ENCODE measurements around the gene RAB6B. TPM values are rescaled to one million over a fixed set of nuclear protein-coding genes. Genes with fewer than 3 reads are reported as not detected.

Gene RAB6B
- total RNA-seq, 2 experiments from 2014 or later = 0.23 to 0.51 TPM

GRCh38 chr3:133845127-133845526 is 50.6 kb downstream of the RAB6B start:
- ATAC-seq (no peak), DNase-seq (no peak)
- intact Hi-C loops (cut with DNase I, micrococcal nuclease) = no loop called here
- CTCF ChIA-PET = no interaction called here
- Mint-ChIP-seq H3K4me3 (no peak overlapping the region), H3K27ac (no peak overlapping the region), H3K36me3 (ENCODE audit: low read depth) (no peaks in the 10 kb centered on the region), H3K4me1 (no peaks in the 10 kb centered on the region), H3K9me3 (ENCODE audit: low read depth) (no peaks in the 10 kb centered on the region), H3K27me3 (no peaks in the 10 kb centered on the region)
- POLR2A ChIA-PET = no interaction called here

GRCh38 chr3:133843634-133844033 is 52.0 kb downstream of the RAB6B start:
- CTCF ChIA-PET = no interaction called here
- no peaks in the 10 kb centered on the region for H3K36me3 Mint-ChIP-seq (ENCODE audit: low read depth)

GRCh38 chr3:133842158-133842557 is 53.5 kb downstream of the RAB6B start:
- Mint-ChIP-seq H3K9me3 (ENCODE audit: low read depth) (no peaks in the 10 kb centered on the region), H3K36me3 (ENCODE audit: low read depth) (no peaks in the 10 kb centered on the region), H3K27ac (no peak overlapping the region), H3K4me1 (no peaks in the 10 kb centered on the region), H3K27me3 (no peaks in the 10 kb centered on the region), H3K4me3 (no peak overlapping the region)
- ChIA-PET CTCF (no interaction called here), POLR2A (no interaction called here)
- no peak for DNase-seq
- intact Hi-C loops (cut with DNase I, micrococcal nuclease) = no loop called here
- no peak for ATAC-seq

More at GRCh38 chr3:133843634-133844033, 52.0 kb downstream of the RAB6B start:
- Mint-ChIP-seq H3K4me3 (no peak overlapping the region), H3K27me3 (no peaks in the 10 kb centered on the region), H3K9me3 (ENCODE audit: low read depth) (no peaks in the 10 kb centered on the region), H3K27ac (no peak overlapping the region), H3K4me1 (no peaks in the 10 kb centered on the region)
- ATAC-seq = no peak
- POLR2A ChIA-PET = no interaction called here
- no peak for DNase-seq
- intact Hi-C loops (cut with DNase I, micrococcal nuclease) = no loop called here

GRCh38 chr3:133841196-133841595 is 54.5 kb downstream of the RAB6B start:
- DNase-seq = no peak
- no peaks in the 10 kb centered on the region for H3K4me1 Mint-ChIP-seq
- no peak for ATAC-seq
- ChIA-PET POLR2A (no interaction called here), CTCF (no interaction called here)
- H3K9me3 Mint-ChIP-seq (ENCODE audit: low read depth) = no peaks in the 10 kb centered on the region
- no peak overlapping the region for H3K27ac Mint-ChIP-seq
- no peaks in the 10 kb centered on the region for H3K36me3 Mint-ChIP-seq (ENCODE audit: low read depth)
- H3K27me3 Mint-ChIP-seq = no peaks in the 10 kb centered on the region
- H3K4me3 Mint-ChIP-seq = no peak overlapping the region
- intact Hi-C loops (cut with DNase I, micrococcal nuclease) = no loop called here

GRCh38 chr3:133840767-133841166 is 54.9 kb downstream of the RAB6B start:
- Mint-ChIP-seq H3K9me3 (ENCODE audit: low read depth) (no peaks in the 10 kb centered on the region), H3K4me1 (no peaks in the 10 kb centered on the region), H3K36me3 (ENCODE audit: low read depth) (no peaks in the 10 kb centered on the region), H3K4me3 (no peak overlapping the region), H3K27me3 (no peaks in the 10 kb centered on the region), H3K27ac (no peak overlapping the region)
- no peak for ATAC-seq
- DNase-seq = no peak
- intact Hi-C loops (cut with DNase I, micrococcal nuclease) = no loop called here
- POLR2A ChIA-PET = no interaction called here
- CTCF ChIA-PET = interaction anchor here (0.8 kb wide), 1 partner anchor 23 kb away, joined by 3 read pairs; no protein-coding TSS in a partner anchor

GRCh38 chr3:133840055-133840737 is 55.5 kb downstream of the RAB6B start:
- ChIA-PET CTCF (interaction anchor here (0.8 kb wide), 1 partner anchor 23 kb away, joined by 3 read pairs; no protein-coding TSS in a partner anchor), POLR2A (interaction anchor here (0.6 kb wide), 1 partner anchor 17 kb away, joined by 3 read pairs; no protein-coding TSS in a partner anchor)
- Mint-ChIP-seq H3K4me3 (no peak overlapping the region), H3K27ac (no peak overlapping the region), H3K4me1 (no peaks in the 10 kb centered on the region), H3K36me3 (ENCODE audit: low read depth) (no peaks in the 10 kb centered on the region), H3K9me3 (ENCODE audit: low read depth) (no peaks in the 10 kb centered on the region), H3K27me3 (no peaks in the 10 kb centered on the region)
- no peak for ATAC-seq
- intact Hi-C loops (cut with DNase I, micrococcal nuclease) = no loop called here
- DNase-seq = no peak

- ChIA-PET CTCF (no interaction called here), POLR2A (interaction anchor here (0.6 kb wide), 1 partner anchor 18 kb away, joined by 3 read pairs; no protein-coding TSS in a partner anchor)
- Mint-ChIP-seq H3K36me3 (ENCODE audit: low read depth) (no peaks in the 10 kb centered on the region), H3K27ac (no peak overlapping the region), H3K27me3 (no peaks in the 10 kb centered on the region), H3K9me3 (ENCODE audit: low read depth) (no peaks in the 10 kb centered on the region), H3K4me3 (no peak overlapping the region), H3K4me1 (no peaks in the 10 kb centered on the region)
- intact Hi-C loops (cut with DNase I, micrococcal nuclease) = no loop called here
- DNase-seq (no peak), ATAC-seq (no peak)
Observed at GRCh38 chr3:133838916-133839800, 56.5 kb downstream of the RAB6B start.

- Mint-ChIP-seq H3K36me3 (ENCODE audit: low read depth) (no peaks in the 10 kb centered on the region), H3K9me3 (ENCODE audit: low read depth) (no peaks in the 10 kb centered on the region), H3K27me3 (no peaks in the 10 kb centered on the region), H3K4me1 (no peaks in the 10 kb centered on the region), H3K4me3 (no peak overlapping the region), H3K27ac (no peak overlapping the region)
- DNase-seq (no peak), ATAC-seq (no peak)
- ChIA-PET POLR2A (no interaction called here), CTCF (no interaction called here)
- intact Hi-C loops (cut with DNase I, micrococcal nuclease) = no loop called here
Observed at GRCh38 chr3:133838296-133838789, 57.3 kb downstream of the RAB6B start.

- CTCF ChIA-PET = no interaction called here
Observed at GRCh38 chr3:133837487-133838295, 58.0 kb downstream of the RAB6B start.

GRCh38 chr3:133836497-133837158 is 59.1 kb downstream of the RAB6B start:
- CTCF ChIA-PET = no interaction called here
- H3K4me1 Mint-ChIP-seq = no peaks in the 10 kb centered on the region
- intact Hi-C loops (cut with DNase I, micrococcal nuclease) = no loop called here
- no peak for DNase-seq
- no peak overlapping the region for H3K27ac Mint-ChIP-seq
- H3K9me3 Mint-ChIP-seq (ENCODE audit: low read depth) = no peaks in the 10 kb centered on the region
- POLR2A ChIA-PET = no interaction called here
- H3K36me3 Mint-ChIP-seq (ENCODE audit: low read depth) = no peaks in the 10 kb centered on the region
- H3K4me3 Mint-ChIP-seq = no peak overlapping the region
- no peaks in the 10 kb centered on the region for H3K27me3 Mint-ChIP-seq
- no peak for ATAC-seq

More at GRCh38 chr3:133837487-133838295, 58.0 kb downstream of the RAB6B start:
- Mint-ChIP-seq H3K9me3 (ENCODE audit: low read depth) (no peaks in the 10 kb centered on the region), H3K4me3 (no peak overlapping the region), H3K27me3 (no peaks in the 10 kb centered on the region), H3K27ac (no peak overlapping the region), H3K4me1 (no peaks in the 10 kb centered on the region), H3K36me3 (ENCODE audit: low read depth) (no peaks in the 10 kb centered on the region)
- POLR2A ChIA-PET = no interaction called here
- intact Hi-C loops (cut with DNase I, micrococcal nuclease) = no loop called here
- DNase-seq = no peak
- no peak for ATAC-seq

- ChIA-PET CTCF (no interaction called here), POLR2A (no interaction called here)
- H3K4me1 Mint-ChIP-seq = no peaks in the 10 kb centered on the region
- no peaks in the 10 kb centered on the region for H3K27me3 Mint-ChIP-seq
- DNase-seq (no peak), ATAC-seq (no peak)
- H3K9me3 Mint-ChIP-seq (ENCODE audit: low read depth) = no peaks in the 10 kb centered on the region
- intact Hi-C loops (cut with DNase I, micrococcal nuclease) = no loop called here
- H3K36me3 Mint-ChIP-seq (ENCODE audit: low read depth) = no peaks in the 10 kb centered on the region
- no peak overlapping the region for H3K27ac Mint-ChIP-seq
- no peak overlapping the region for H3K4me3 Mint-ChIP-seq
Observed at GRCh38 chr3:133835961-133836360, 59.7 kb downstream of the RAB6B start.
